Superior temporal gyrus (tissue), 1 donor: Measurements from ENCODE around the gene DNAI2.

Experiments
- DNase-seq: peaks from one replicate; pipeline ENCODE4 v3.0.0-alpha.2; 2016; ENCODE audit errors: extremely low spot score

Gene DNAI2, protein sequence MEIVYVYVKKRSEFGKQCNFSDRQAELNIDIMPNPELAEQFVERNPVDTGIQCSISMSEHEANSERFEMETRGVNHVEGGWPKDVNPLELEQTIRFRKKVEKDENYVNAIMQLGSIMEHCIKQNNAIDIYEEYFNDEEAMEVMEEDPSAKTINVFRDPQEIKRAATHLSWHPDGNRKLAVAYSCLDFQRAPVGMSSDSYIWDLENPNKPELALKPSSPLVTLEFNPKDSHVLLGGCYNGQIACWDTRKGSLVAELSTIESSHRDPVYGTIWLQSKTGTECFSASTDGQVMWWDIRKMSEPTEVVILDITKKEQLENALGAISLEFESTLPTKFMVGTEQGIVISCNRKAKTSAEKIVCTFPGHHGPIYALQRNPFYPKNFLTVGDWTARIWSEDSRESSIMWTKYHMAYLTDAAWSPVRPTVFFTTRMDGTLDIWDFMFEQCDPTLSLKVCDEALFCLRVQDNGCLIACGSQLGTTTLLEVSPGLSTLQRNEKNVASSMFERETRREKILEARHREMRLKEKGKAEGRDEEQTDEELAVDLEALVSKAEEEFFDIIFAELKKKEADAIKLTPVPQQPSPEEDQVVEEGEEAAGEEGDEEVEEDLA

GRCh38 chr17:74274060-74274708 is at the start of gene DNAI2:
Gene DNAI2 (plus strand): TSS chr17:74274234. CDS start chr17:74281818, 7,584 bp downstream.
- no peak for DNase-seq

GRCh38 chr17:74224959-74225725 is 48.9 kb upstream of the DNAI2 start:
- DNase-seq: no peak

- no peak for DNase-seq
These were observed 47.8 kb upstream of the DNAI2 start for GRCh38 chr17:74226252-74226651.

GRCh38 chr17:74227271-74228080 is 46.6 kb upstream of the DNAI2 start:
- no peak for DNase-seq

DNA sequence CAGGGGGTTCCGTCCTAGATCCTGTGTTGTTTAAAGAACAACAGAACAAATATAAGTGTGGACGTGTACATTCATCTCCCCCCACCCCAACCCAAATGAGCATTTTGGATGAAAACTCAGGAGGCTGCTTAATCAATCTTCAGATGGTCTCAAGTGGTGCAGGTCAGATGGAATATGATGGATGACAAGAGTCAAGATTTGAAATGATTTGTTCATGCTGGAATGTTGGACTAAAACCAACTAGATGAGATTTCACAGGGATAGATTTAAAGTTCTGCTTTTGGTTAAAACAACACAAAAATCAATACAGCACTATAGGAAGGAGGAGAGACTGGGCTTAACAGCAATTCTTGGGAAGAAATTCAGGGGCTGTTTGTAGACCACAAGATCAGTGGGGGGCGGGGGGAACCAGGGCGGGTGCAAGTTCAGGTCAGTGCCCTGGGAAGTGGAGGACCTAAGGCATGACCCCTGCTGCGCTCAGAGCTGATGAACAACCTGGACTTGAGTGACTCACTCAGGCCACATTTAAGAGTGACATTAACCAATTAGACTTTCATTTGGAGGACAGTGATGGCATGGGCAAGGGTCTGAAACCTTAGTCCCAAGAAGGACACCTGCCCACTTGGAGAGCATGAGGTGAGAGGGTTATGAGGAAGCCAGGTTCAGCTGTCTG is 45.6 kb upstream of the DNAI2 start:
- no peak for DNase-seq

DNA sequence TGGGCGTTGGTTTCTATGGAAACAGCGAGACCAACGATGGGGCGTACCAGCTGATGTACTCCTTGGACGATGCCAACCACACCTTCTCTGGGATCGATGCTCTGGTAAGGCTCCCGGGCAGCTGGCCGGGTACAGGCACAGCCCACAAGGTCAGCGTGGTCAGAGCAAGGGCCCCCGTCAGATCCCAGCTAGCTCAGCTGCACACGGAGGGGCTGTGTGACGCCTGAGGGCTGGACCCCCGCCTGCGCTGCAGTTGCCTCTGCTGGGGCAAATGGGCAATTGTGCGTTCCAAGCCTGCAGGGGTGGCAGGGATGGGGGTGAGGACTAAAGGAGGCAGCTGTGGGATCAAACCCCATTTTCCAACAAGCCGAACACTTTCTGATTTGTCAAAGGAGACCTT is 43.1 kb upstream of the DNAI2 start:
- DNase-seq: no peak

- no peak for DNase-seq
These were observed 41.8 kb upstream of the DNAI2 start for GRCh38 chr17:74231928-74232907.

GRCh38 chr17:74233937-74234336 is 40.1 kb upstream of the DNAI2 start:
- DNase-seq: no peak

GRCh38 chr17:74234486-74234885 is 39.5 kb upstream of the DNAI2 start:
- no peak for DNase-seq

- peak; percentile 94 for DNase-seq
These were observed 38.9 kb upstream of the DNAI2 start for GRCh38 chr17:74235040-74235581.

GRCh38 chr17:74235911-74236371 is 38.1 kb upstream of the DNAI2 start:
- peak; percentile 72 for DNase-seq

DNA sequence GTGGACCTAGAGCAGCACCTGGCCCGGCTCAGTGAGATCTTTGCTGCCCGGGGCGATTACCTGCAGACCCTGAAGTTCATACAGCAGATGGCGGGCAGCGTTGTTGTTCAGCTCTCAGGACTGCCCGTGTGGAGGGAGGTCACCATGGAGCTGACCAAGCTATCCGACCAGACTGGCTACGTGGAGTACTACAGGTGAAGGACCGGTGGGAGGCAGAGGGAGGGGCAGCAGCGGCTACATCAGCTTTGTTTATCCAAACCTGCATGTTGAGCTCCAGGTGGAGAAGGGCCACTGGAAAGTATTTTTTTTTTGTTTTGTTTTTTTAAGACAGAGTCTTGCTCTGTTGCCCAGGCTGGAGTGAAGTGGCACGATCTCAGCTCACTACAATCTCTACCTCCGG is 36.7 kb upstream of the DNAI2 start:
- no peak for DNase-seq

DNA sequence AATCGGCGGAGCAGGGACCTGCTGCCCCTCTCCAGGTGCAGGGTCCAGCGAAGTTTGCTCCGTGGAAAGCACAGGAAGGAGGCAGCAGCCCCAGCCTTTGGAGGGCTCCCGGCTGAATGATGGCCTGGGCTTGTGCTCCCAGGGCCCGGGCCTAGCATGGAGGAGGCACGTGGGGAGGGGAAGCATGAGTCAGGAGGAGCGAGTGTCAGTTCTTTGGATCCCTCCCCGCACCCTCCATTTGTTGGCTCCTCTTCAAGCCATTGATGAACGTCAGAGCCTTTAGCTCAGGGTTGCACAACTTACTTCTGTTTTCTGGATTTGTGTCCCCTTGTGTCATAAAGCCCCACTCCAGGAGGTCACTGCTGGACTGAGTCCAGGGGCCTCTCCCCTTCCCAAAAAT is 34.9 kb upstream of the DNAI2 start:
- no peak for DNase-seq

DNA sequence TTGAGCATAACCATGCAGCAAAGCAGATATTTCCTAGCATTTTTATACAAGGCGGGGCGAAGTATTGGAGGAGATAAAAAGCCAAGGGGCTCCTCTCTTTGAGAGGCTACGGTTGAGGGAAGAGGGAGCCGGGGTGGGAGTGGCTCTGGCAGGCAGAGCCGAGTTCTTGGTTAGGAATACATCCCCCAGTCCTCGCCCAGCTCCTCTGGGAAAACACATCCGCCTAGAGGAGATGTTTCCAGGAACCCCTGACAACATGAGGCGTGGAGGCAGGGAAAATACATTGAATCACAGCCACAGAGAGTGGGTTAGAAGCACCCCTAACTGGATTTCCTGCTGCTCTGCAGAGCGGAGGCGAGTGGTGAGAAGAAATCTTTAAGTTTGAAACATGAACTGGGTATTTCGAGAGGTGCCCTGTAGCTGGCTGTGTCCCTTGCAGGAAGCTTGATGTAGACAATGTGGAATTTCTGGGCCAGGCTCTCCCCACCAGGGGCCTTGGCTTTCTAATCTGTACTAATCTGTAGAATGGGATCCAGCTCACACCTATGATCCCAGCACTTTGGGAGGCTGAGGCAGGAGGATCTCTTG is 33.3 kb upstream of the DNAI2 start:
- no peak for DNase-seq

- DNase-seq: no peak
These were observed 32.6 kb upstream of the DNAI2 start for GRCh38 chr17:74241431-74241830.

- DNase-seq: no peak
These were observed 32.2 kb upstream of the DNAI2 start for GRCh38 chr17:74241847-74242246.

DNA sequence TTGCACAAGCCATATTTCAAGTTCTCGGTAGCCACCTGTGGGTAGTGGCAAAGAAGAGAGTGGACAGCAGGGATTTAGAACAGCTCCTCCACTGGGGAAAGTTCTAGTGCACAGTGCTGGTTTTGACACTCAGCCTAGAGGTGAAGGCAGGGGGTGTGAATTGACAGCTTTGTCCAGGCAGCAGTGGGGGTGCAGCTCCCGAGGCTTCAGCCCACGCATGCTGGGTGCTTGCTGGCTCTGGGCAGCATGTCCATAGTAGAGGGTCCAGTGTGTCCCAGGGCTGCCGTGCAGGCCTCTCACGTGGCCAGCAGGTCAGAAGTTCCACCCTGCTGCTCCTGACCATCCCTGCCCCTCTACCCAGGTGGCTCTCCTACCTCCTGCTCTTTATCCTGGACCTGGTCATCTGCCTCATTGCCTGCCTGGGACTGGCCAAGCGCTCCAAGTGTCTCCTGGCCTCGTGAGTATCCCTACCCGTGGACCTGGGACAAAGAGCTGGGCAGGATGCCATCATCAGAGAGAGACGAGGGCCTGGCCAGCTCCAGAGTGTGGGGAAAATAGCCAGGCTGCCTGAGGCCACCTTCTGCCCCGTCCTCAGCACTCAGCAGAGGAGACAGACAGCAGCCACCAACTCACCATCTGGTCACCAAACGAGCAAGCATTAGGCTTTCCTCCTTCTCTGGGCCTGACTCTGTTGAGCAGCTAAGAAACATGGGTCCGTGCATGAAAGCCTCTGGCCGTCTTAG is 30.9 kb upstream of the DNAI2 start:
- DNase-seq: peak; percentile 63

DNA sequence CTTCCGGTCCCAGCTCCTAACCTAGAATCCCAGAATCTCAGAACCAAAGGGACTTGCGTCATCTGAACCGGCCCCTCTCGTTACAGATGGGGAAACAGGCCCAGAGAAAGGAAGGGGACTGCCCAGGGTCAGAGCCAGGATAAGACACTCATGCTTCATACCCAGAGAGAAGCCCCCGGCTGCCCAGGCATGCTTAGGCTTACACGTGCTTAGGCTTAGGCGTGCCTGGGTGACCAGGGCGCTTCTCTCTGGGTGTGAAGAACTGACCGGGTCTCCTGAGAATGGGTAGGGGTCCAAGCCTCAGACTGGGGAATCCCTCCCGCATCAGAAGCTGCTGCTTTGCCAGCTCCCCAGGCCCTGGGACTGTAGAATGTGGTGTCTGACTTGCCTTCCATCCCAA is 29.9 kb upstream of the DNAI2 start:
- DNase-seq: no peak
